ENCODE data around the gene CALM1.

The CALM1 gene

GRCh38 chr14:90398315-90398839, 1.5 kb downstream of the CALM1 start:
- TF ChIP-seq REST (IDR thresholded peaks at IDR 0.05; ENCODE audit: insufficient read depth in 1 of 2, low read depth in 2 of 2, low read length in 2 of 2) (no peak), TAF1 (IDR thresholded peaks at IDR 0.05; ENCODE audit: borderline replicate concordance, insufficient read depth, low read length) (no peak)

GRCh38 chr14:90398841-90399540, 2.2 kb downstream of the CALM1 start:
- TF ChIP-seq POLR2AphosphoS5 (IDR thresholded peaks at IDR 0.05; ENCODE audit: low read depth, low read length) (no peak), SIN3A (IDR thresholded peaks at IDR 0.05; ENCODE audit: borderline replicate concordance, insufficient read depth, low read length) (no peak), FOXP2 (optimal IDR thresholded peaks at IDR 0.05; ENCODE audit: borderline replicate concordance, extremely low read depth, extremely low read length, insufficient read depth) (no peak), TAF1 (IDR thresholded peaks at IDR 0.05; ENCODE audit: borderline replicate concordance, insufficient read depth, low read length) (no peak), REST (IDR thresholded peaks at IDR 0.05; ENCODE audit: insufficient read depth in 1 of 2, low read depth in 2 of 2, low read length in 2 of 2) (no peak)

- TF ChIP-seq POLR2AphosphoS5 (IDR thresholded peaks at IDR 0.05; ENCODE audit: low read depth, low read length) (no peak), REST (IDR thresholded peaks at IDR 0.05; ENCODE audit: insufficient read depth in 1 of 2, low read depth in 2 of 2, low read length in 2 of 2) (no peak), FOXP2 (optimal IDR thresholded peaks at IDR 0.05; ENCODE audit: borderline replicate concordance, extremely low read depth, extremely low read length, insufficient read depth) (peak; percentile 23)
Measured at GRCh38 chr14:90399541-90400444, 3.0 kb downstream of the CALM1 start.

- TF ChIP-seq TAF1 (IDR thresholded peaks at IDR 0.05; ENCODE audit: borderline replicate concordance, insufficient read depth, low read length) = no peak
- no peak for TF ChIP-seq REST (IDR thresholded peaks at IDR 0.05; ENCODE audit: insufficient read depth in 1 of 2, low read depth in 2 of 2, low read length in 2 of 2)
- no peak for TF ChIP-seq FOXP2 (optimal IDR thresholded peaks at IDR 0.05; ENCODE audit: borderline replicate concordance, extremely low read depth, extremely low read length, insufficient read depth)
- no peak for TF ChIP-seq POLR2AphosphoS5 (IDR thresholded peaks at IDR 0.05; ENCODE audit: low read depth, low read length)
- TF ChIP-seq SIN3A (IDR thresholded peaks at IDR 0.05; ENCODE audit: borderline replicate concordance, insufficient read depth, low read length) = no peak
Measured at GRCh38 chr14:90400904-90401561, 4.2 kb downstream of the CALM1 start.
